ENCODE measurements around the gene SLC52A3.

SLC52A3 gene

GRCh38 chr20:741620-742019 is 26.7 kb downstream of the SLC52A3 start:
- H3K4me3 ChIP-seq (ENCODE audit: low read length), result no peak overlapping the region
- no peak for TF ChIP-seq CTCF (IDR thresholded peaks at IDR 0.05; ENCODE audit: insufficient read depth, low read depth, low read length, missing control alignments)
- DNase-seq (ENCODE audit: low read depth), result no peak

- H3K4me3 ChIP-seq (ENCODE audit: low read length), result no peak overlapping the region
- TF ChIP-seq CTCF (IDR thresholded peaks at IDR 0.05; ENCODE audit: insufficient read depth, low read depth, low read length, missing control alignments), result no peak
- peak; percentile 65 for DNase-seq (ENCODE audit: low read depth)
Measured at GRCh38 chr20:740162-740561, 28.1 kb downstream of the SLC52A3 start.

GRCh38 chr20:739736-740135 is 28.6 kb downstream of the SLC52A3 start:
- TF ChIP-seq CTCF (IDR thresholded peaks at IDR 0.05; ENCODE audit: insufficient read depth, low read depth, low read length, missing control alignments), result no peak
- DNase-seq (ENCODE audit: low read depth), result no peak

GRCh38 chr20:733861-734260 is 34.4 kb downstream of the SLC52A3 start:
- no peak for TF ChIP-seq CTCF (IDR thresholded peaks at IDR 0.05; ENCODE audit: insufficient read depth, low read depth, low read length, missing control alignments)
- no peak overlapping the region for H3K4me3 ChIP-seq (ENCODE audit: low read length)
- no peak for DNase-seq (ENCODE audit: low read depth)

More at GRCh38 chr20:739736-740135, 28.6 kb downstream of the SLC52A3 start:
- no peak overlapping the region for H3K4me3 ChIP-seq (ENCODE audit: low read length)

- H3K4me3 ChIP-seq (ENCODE audit: low read length), result no peak overlapping the region
- no peak for TF ChIP-seq CTCF (IDR thresholded peaks at IDR 0.05; ENCODE audit: insufficient read depth, low read depth, low read length, missing control alignments)
- DNase-seq (ENCODE audit: low read depth), result no peak
Measured at GRCh38 chr20:732727-733126, 35.6 kb downstream of the SLC52A3 start.

- TF ChIP-seq CTCF (IDR thresholded peaks at IDR 0.05; ENCODE audit: insufficient read depth, low read depth, low read length, missing control alignments), result no peak
- DNase-seq (ENCODE audit: low read depth), result no peak
- H3K4me3 ChIP-seq (ENCODE audit: low read length), result no peak overlapping the region
Measured at GRCh38 chr20:731891-732560, 36.3 kb downstream of the SLC52A3 start.

GRCh38 chr20:730005-730404 is 38.3 kb downstream of the SLC52A3 start:
- TF ChIP-seq CTCF (IDR thresholded peaks at IDR 0.05; ENCODE audit: insufficient read depth, low read depth, low read length, missing control alignments), result no peak

More at GRCh38 chr20:730005-730404, 38.3 kb downstream of the SLC52A3 start:
- no peak for DNase-seq (ENCODE audit: low read depth)
- no peak overlapping the region for H3K4me3 ChIP-seq (ENCODE audit: low read length)
